ENCODE data around the gene CELSR1.

Gene CELSR1

GRCh38 chr22:46376111-46376510, 161.3 kb downstream of the CELSR1 start:
- DNase-seq (ENCODE audit: low read depth): no peak

- DNase-seq (ENCODE audit: low read depth): no peak
Measured at GRCh38 chr22:46374663-46375474, 162.6 kb downstream of the CELSR1 start.

- no peak for DNase-seq (ENCODE audit: low read depth)
Measured at GRCh38 chr22:46373921-46374662, 163.3 kb downstream of the CELSR1 start.

GRCh38 chr22:46373159-46373558, 164.3 kb downstream of the CELSR1 start:
- DNase-seq (ENCODE audit: low read depth): no peak

GRCh38 chr22:46372686-46373085, 164.7 kb downstream of the CELSR1 start:
- DNase-seq (ENCODE audit: low read depth): no peak

- no peak for DNase-seq (ENCODE audit: low read depth)
Measured at GRCh38 chr22:46371623-46372226, 165.7 kb downstream of the CELSR1 start.

GRCh38 chr22:46370584-46371291, 166.7 kb downstream of the CELSR1 start:
- DNase-seq (ENCODE audit: low read depth): no peak

- no peak for DNase-seq (ENCODE audit: low read depth)
Measured at GRCh38 chr22:46369716-46370583, 167.5 kb downstream of the CELSR1 start.

- DNase-seq (ENCODE audit: low read depth): no peak
Measured at GRCh38 chr22:46368871-46369715, 168.3 kb downstream of the CELSR1 start.

GRCh38 chr22:46368422-46368821, 169.0 kb downstream of the CELSR1 start:
- DNase-seq (ENCODE audit: low read depth): no peak

GRCh38 chr22:46367707-46368191, 169.7 kb downstream of the CELSR1 start:
- DNase-seq (ENCODE audit: low read depth): peak; percentile 69

GRCh38 chr22:46366801-46367706, 170.4 kb downstream of the CELSR1 start:
- DNase-seq (ENCODE audit: low read depth): no peak

- no peak for DNase-seq (ENCODE audit: low read depth)
Measured at GRCh38 chr22:46366327-46366731, 171.1 kb downstream of the CELSR1 start.

- DNase-seq (ENCODE audit: low read depth): no peak
Measured at GRCh38 chr22:46365166-46365624, 172.2 kb downstream of the CELSR1 start.

- no peak for DNase-seq (ENCODE audit: low read depth)
Measured at GRCh38 chr22:46364341-46365165, 172.9 kb downstream of the CELSR1 start.

GRCh38 chr22:46363611-46364321, 173.7 kb downstream of the CELSR1 start:
- DNase-seq (ENCODE audit: low read depth): no peak

GRCh38 chr22:46362934-46363515, 174.4 kb downstream of the CELSR1 start:
- no peak for DNase-seq (ENCODE audit: low read depth)
